ENCODE measurements around the gene LCE1A.

The LCE1A gene

DNA sequence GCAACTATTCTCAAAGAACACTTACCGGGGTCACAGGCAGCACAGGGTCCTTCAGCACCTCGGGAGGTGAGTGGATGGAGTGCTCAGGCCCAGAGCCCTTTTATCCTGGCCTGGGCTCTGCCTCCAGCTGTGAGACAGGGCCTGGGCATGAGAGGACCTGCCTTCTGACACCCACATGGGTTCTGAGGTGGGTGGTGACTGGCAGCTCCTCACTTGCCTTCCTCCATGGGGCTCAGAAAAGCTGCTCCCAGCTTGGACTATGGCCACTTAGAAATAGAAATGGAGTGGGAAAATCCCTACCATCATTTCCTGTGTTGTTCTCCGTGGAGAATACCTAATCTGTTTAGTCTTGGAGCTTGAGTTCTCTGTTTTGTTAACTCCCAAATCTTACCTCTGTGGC, 20.7 kb upstream of the LCE1A start, which contains the start of gene LCE1C:
LCE1C (minus strand) TSS at position 76 of the 400 bp plus-strand sequence. CDS start 1,173 bp downstream, outside the sequence.
- no peak for DNase-seq (ENCODE audit: insufficient read length, low spot score)
- TF ChIP-seq, protein P1, sequence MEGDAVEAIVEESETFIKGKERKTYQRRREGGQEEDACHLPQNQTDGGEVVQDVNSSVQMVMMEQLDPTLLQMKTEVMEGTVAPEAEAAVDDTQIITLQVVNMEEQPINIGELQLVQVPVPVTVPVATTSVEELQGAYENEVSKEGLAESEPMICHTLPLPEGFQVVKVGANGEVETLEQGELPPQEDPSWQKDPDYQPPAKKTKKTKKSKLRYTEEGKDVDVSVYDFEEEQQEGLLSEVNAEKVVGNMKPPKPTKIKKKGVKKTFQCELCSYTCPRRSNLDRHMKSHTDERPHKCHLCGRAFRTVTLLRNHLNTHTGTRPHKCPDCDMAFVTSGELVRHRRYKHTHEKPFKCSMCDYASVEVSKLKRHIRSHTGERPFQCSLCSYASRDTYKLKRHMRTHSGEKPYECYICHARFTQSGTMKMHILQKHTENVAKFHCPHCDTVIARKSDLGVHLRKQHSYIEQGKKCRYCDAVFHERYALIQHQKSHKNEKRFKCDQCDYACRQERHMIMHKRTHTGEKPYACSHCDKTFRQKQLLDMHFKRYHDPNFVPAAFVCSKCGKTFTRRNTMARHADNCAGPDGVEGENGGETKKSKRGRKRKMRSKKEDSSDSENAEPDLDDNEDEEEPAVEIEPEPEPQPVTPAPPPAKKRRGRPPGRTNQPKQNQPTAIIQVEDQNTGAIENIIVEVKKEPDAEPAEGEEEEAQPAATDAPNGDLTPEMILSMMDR (IDR thresholded peaks at IDR 0.05; ENCODE audit: insufficient read depth, missing control alignments), result no peak
- FAIRE-seq, result no peak

DNA sequence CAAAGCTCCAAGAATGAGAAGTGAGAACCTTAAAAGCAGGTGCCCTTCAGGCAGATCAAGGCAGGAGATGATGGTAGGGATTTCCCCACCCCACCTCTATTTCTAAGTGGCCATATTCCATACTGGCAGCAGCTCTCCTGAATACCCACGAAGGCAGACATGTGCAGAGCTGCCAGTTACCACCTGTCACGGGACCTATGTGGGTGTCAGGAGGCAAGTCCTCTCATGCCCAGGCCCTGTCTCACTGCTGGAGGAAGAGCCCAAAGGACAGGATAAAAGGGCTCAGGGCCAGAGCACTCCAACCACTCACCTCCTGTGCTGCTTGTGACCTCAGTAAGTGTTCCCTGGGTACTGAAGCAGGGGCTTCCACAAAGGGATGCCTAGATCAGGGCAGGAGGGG, 16.2 kb upstream of the LCE1A start:
- no peak for DNase-seq (ENCODE audit: insufficient read length, low spot score)
- TF ChIP-seq, protein P1 (IDR thresholded peaks at IDR 0.05; ENCODE audit: insufficient read depth, missing control alignments), result no peak
- no peak for FAIRE-seq

DNA sequence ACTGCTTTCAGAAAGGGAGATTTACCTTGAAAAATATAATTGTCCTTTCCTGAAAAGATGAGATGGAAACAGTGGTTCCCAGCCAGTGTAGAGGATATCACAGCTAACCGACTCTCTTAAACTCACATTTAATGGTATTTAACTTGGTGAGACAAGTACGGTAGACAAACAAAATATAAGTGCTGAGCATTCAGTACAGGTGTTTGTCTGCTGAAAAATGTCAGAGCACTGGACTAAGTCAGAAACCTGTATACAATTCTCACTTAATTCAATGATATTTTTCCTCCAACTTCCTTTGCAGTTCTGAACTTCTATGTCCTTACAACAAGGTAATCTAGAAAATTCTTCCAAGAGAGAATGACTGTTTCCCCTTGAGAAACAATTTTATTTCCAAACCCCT, 15.6 kb upstream of the LCE1A start, which contains the start of gene LCE1B:
LCE1B (plus strand) TSS at position 301 of the 400 bp plus-strand sequence. CDS start 476 bp downstream, outside the sequence.
- FAIRE-seq, result no peak
- TF ChIP-seq, protein P1 (IDR thresholded peaks at IDR 0.05; ENCODE audit: insufficient read depth, missing control alignments), result no peak
- DNase-seq (ENCODE audit: insufficient read length, low spot score), result no peak

DNA sequence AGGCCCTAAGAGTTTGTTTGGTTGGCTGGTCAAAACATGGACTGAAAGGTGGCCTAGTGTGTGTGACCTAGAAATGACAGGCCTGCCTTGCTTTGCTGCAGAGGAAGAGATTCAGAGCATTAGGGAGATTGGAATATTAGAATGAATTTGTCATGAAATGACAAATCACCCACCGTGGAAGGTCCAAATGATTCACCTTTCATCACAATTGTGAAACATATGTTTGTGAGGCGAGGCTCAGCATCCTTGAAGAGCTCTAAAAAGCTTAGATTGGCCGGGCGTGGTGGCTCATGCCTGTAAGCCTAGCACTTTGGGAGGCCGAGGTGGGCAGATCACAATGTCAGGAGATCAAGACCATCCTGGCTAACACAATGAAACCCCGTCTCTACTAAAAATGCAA, 10.0 kb upstream of the LCE1A start:
- no peak for DNase-seq (ENCODE audit: insufficient read length, low spot score)
- no peak for FAIRE-seq
- TF ChIP-seq, protein P1 (IDR thresholded peaks at IDR 0.05; ENCODE audit: insufficient read depth, missing control alignments), result no peak

DNA sequence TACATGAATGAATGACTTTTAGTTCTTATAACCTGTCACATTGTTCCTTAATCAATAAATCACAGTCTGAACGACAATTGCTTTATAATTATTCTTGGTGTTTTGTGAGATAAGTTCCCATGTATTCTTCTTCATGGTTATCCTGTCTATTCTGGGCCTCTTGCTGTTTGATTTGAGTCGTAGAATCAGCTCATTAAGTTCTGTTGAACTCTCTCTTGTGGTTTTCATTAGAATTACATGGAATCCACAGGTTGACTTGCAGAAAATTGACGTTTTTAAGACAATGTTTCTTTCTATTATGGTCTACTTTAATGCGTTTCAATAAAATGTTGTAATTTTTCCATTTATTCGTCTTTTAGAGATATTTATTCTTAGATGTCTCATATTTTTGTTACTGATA, 4.0 kb upstream of the LCE1A start:
- FAIRE-seq (no peak), DNase-seq (ENCODE audit: insufficient read length, low spot score) (no peak)
- TF ChIP-seq, protein P1 (IDR thresholded peaks at IDR 0.05; ENCODE audit: insufficient read depth, missing control alignments), result no peak

DNA sequence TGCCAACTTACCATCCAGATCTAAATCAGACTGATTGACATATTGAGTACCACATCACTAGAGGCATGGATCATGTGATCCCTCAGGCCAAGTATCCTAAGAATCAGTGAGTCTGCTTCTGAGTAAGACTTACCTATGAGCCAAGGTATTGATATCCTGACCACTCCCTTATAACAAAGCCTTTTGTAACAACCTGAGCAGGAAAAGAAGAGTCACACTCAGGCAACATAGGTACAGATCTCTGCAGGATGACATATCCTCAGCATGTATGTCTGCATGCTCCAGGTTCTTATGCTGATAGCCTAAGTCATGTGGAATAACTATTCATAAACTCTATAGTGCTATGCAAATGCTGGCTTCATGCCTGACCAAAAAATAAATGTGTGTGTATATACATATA, 2.3 kb upstream of the LCE1A start:
- FAIRE-seq, result no peak
- TF ChIP-seq, protein P1 (IDR thresholded peaks at IDR 0.05; ENCODE audit: insufficient read depth, missing control alignments), result no peak

DNA sequence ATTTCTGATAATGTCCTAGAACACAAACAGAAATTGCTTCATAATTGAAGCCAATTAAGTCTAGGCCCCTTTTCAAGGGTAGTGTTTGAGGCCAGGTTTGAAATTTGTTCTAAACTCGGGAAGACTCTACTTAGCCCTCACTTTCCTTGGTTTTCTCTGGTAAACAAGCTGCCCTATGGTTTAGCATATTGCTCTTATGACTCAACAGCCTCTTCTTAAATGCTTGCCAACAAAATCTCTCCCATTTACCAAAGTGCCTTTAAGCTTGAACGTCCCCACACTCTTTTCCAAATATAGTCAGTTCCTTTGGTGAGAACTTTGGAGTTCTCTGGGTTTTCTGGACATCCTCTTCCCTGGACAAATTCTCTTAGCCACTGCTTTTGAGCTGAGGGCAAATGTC, 9.6 kb downstream of the LCE1A start:
- FAIRE-seq (no peak), DNase-seq (ENCODE audit: insufficient read length, low spot score) (no peak)
- TF ChIP-seq, protein P1 (IDR thresholded peaks at IDR 0.05; ENCODE audit: insufficient read depth, missing control alignments), result no peak

More for the DNA sequence above, 2.3 kb upstream of the LCE1A start:
- DNase-seq (ENCODE audit: insufficient read length, low spot score), result no peak

Data from D721Med (cell line).